Neural crest cell (in vitro differentiated cells): ENCODE results near the gene FNDC3B. TPM values are rescaled to one million over a fixed set of nuclear protein-coding genes. Genes with fewer than 3 reads are reported as not detected.

Experiments used
- DNase-seq: peaks from one replicate; pipeline ENCODE4 v3.0.0; 2021; ENCODE audit warnings: low read depth, mixed read lengths, low spot score
- H3K27ac Mint-ChIP-seq: one replicate; pipeline ENCODE4 v1.8.0; 2021; ENCODE audit warnings: mild to moderate bottlenecking, mixed read lengths; ENCODE audit not compliant: unreplicated experiment
- H3K27me3 Mint-ChIP-seq: 2 replicates; pipeline ENCODE4 v1.8.0; 2021; ENCODE audit warnings: low read depth, mild to moderate bottlenecking, mixed read lengths
- H3K36me3 Mint-ChIP-seq: 2 replicates; pipeline ENCODE4 v1.8.0; 2021; ENCODE audit warnings: low read depth, mild to moderate bottlenecking, mixed read lengths
- H3K4me1 Mint-ChIP-seq: 2 replicates; pipeline ENCODE4 v1.8.0; 2021; ENCODE audit warnings: mixed read lengths
- H3K4me3 Mint-ChIP-seq: one replicate; pipeline ENCODE4 v1.8.0; 2021; ENCODE audit warnings: mild to moderate bottlenecking, mixed read lengths
- H3K9me3 Mint-ChIP-seq: 2 replicates; pipeline ENCODE4 v1.8.0; 2021; ENCODE audit warnings: mixed read lengths
- CTCF ChIP-seq: fragments of 200-600 bp; sonication (generic); conservative IDR thresholded peaks from 2 replicates; pipeline ENCODE4 v1.5.0; 2021; ENCODE audit warnings: antibody characterized with exemption, mild to moderate bottlenecking
- total RNA-seq: library from RNA; stranded (reverse); gene quantifications from 2 replicates; pipeline ENCODE4 v1.2.1, GENCODE V29; 2021

Gene FNDC3B
- total RNA-seq, 1 donor from 2014 or later: 41.5 TPM

- TF ChIP-seq CTCF: no peak
- no peaks in the 10 kb centered on the region for H3K9me3 Mint-ChIP-seq
- peaks cover under 1% of the 10 kb centered on the region for H3K36me3 Mint-ChIP-seq
- H3K4me3 Mint-ChIP-seq: no peak overlapping the region
- peaks cover 50% of the 10 kb centered on the region for H3K4me1 Mint-ChIP-seq
- no peaks in the 10 kb centered on the region for H3K27me3 Mint-ChIP-seq
- H3K27ac Mint-ChIP-seq: no peak overlapping the region
- no peak for DNase-seq
Measured at GRCh38 chr3:172150268-172150667, 110.9 kb downstream of the FNDC3B start.

- Mint-ChIP-seq H3K4me1 (peaks cover 56% of the 10 kb centered on the region), H3K9me3 (no peaks in the 10 kb centered on the region), H3K4me3 (no peak overlapping the region), H3K27me3 (no peaks in the 10 kb centered on the region), H3K27ac (no peak overlapping the region), H3K36me3 (no peaks in the 10 kb centered on the region)
- no peak for TF ChIP-seq CTCF
- DNase-seq: no peak
Measured at GRCh38 chr3:172150913-172151650, 111.7 kb downstream of the FNDC3B start.

- H3K9me3 Mint-ChIP-seq: no peaks in the 10 kb centered on the region
- peak overlapping the region; percentile 31 for H3K27ac Mint-ChIP-seq
- no peaks in the 10 kb centered on the region for H3K27me3 Mint-ChIP-seq
- no peak overlapping the region for H3K4me3 Mint-ChIP-seq
- no peak for TF ChIP-seq CTCF
- peaks cover 57% of the 10 kb centered on the region for H3K4me1 Mint-ChIP-seq
- H3K36me3 Mint-ChIP-seq: no peaks in the 10 kb centered on the region
- no peak for DNase-seq
Measured at GRCh38 chr3:172151651-172152649, 112.6 kb downstream of the FNDC3B start.

- peak overlapping the region; percentile 97 for H3K27ac Mint-ChIP-seq
- H3K9me3 Mint-ChIP-seq: no peaks in the 10 kb centered on the region
- peak overlapping the region; percentile 52 for H3K4me3 Mint-ChIP-seq
- no peaks in the 10 kb centered on the region for H3K27me3 Mint-ChIP-seq
- DNase-seq: no peak
- no peaks in the 10 kb centered on the region for H3K36me3 Mint-ChIP-seq
- peaks cover 61% of the 10 kb centered on the region for H3K4me1 Mint-ChIP-seq
- TF ChIP-seq CTCF: no peak
Measured at GRCh38 chr3:172152874-172153273, 113.5 kb downstream of the FNDC3B start.

DNA sequence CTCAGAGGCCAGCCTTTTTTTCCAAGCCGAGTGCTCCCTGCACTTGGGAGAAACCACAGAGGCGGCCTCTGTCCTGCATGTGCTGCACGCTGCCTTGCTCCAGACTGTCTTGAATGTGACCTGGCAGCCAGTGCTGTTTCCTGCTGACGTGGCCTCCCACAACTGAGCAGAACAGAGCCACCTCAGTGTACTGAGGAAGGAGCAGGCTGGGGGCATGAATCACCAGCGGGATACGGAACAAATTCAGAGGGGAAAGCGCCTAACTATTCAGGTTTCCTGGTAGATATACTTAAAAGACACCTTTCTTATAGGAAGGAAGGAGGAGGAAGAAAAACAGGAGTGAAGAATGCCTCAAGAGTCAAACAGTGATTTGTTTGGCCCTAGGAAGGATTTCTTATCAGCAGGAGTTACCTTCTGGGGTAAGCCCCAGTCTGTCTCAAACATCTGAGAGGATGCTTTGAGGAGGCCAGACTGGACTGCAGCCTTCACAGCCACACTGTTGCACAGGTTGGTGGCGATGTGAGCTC lies 114.0 kb downstream of the FNDC3B start:
- Mint-ChIP-seq H3K27ac (peak overlapping the region; percentile 97), H3K9me3 (no peaks in the 10 kb centered on the region), H3K4me3 (peak overlapping the region; percentile 52), H3K27me3 (no peaks in the 10 kb centered on the region), H3K4me1 (peaks cover 58% of the 10 kb centered on the region), H3K36me3 (no peaks in the 10 kb centered on the region)
- peak; percentile 36 for DNase-seq
- TF ChIP-seq CTCF: no peak
